ENCODE results near the gene WBP1L.
A peak's percentile ranks its signal among the peaks of the same experiment; 100 is the strongest.
"Not testable (repeated sequence)": the region's sequence is repeated elsewhere in the genome, so short reads cannot be mapped to it uniquely, and the experiment has no call there.

Gene WBP1L

GRCh38 chr10:102757323-102757722 is 13.6 kb downstream of the WBP1L start:
- FAIRE-seq (no peak), DNase-seq (ENCODE audit: insufficient read length, low spot score) (no peak)

GRCh38 chr10:102758240-102758932 is 14.6 kb downstream of the WBP1L start:
- no peak for DNase-seq (ENCODE audit: insufficient read length, low spot score)
- no peak for FAIRE-seq

GRCh38 chr10:102758933-102759262 is 15.2 kb downstream of the WBP1L start:
- not testable (repeated sequence) for FAIRE-seq; DNase-seq (ENCODE audit: insufficient read length, low spot score)

- FAIRE-seq (no peak), DNase-seq (ENCODE audit: insufficient read length, low spot score) (no peak)
Observed at GRCh38 chr10:102759497-102760210, 15.9 kb downstream of the WBP1L start.

GRCh38 chr10:102761981-102762380 is 18.2 kb downstream of the WBP1L start:
- no peak for DNase-seq (ENCODE audit: insufficient read length, low spot score)
- FAIRE-seq = no peak

- FAIRE-seq = no peak
- DNase-seq (ENCODE audit: insufficient read length, low spot score) = no peak
Observed at GRCh38 chr10:102762401-102763015, 18.8 kb downstream of the WBP1L start.

- no peak for DNase-seq (ENCODE audit: insufficient read length, low spot score)
- FAIRE-seq = no peak
Observed at GRCh38 chr10:102763037-102763607, 19.4 kb downstream of the WBP1L start.

- no peak for FAIRE-seq
- DNase-seq (ENCODE audit: insufficient read length, low spot score) = no peak
Observed at GRCh38 chr10:102764470-102765161, 20.9 kb downstream of the WBP1L start.

GRCh38 chr10:102765336-102765735 is 21.6 kb downstream of the WBP1L start:
- no peak for FAIRE-seq
- no peak for DNase-seq (ENCODE audit: insufficient read length, low spot score)

- FAIRE-seq = no peak
- no peak for DNase-seq (ENCODE audit: insufficient read length, low spot score)
Observed at GRCh38 chr10:102767428-102768160, 23.8 kb downstream of the WBP1L start.

- FAIRE-seq (no peak), DNase-seq (ENCODE audit: insufficient read length, low spot score) (no peak)
Observed at GRCh38 chr10:102769375-102770107, 25.8 kb downstream of the WBP1L start.

- no peak for FAIRE-seq
- DNase-seq (ENCODE audit: insufficient read length, low spot score) = no peak
Observed at GRCh38 chr10:102770108-102770482, 26.3 kb downstream of the WBP1L start.

- no peak for FAIRE-seq
- no peak for DNase-seq (ENCODE audit: insufficient read length, low spot score)
Observed at GRCh38 chr10:102770792-102771191, 27.0 kb downstream of the WBP1L start.

GRCh38 chr10:102773320-102773719 is 29.6 kb downstream of the WBP1L start:
- DNase-seq (ENCODE audit: insufficient read length, low spot score) (no peak), FAIRE-seq (no peak)

GRCh38 chr10:102773986-102774385 is 30.2 kb downstream of the WBP1L start:
- DNase-seq (ENCODE audit: insufficient read length, low spot score) (no peak), FAIRE-seq (no peak)

- FAIRE-seq (no peak), DNase-seq (ENCODE audit: insufficient read length, low spot score) (no peak)
Observed at GRCh38 chr10:102775201-102775934, 31.6 kb downstream of the WBP1L start.

- DNase-seq (ENCODE audit: insufficient read length, low spot score) (peak; percentile 86), FAIRE-seq (peak; percentile 76)
Observed at GRCh38 chr10:102775935-102776669, 32.4 kb downstream of the WBP1L start.

- FAIRE-seq (peak; percentile 81), DNase-seq (ENCODE audit: insufficient read length, low spot score) (peak; percentile 92)
Observed at GRCh38 chr10:102776779-102777456, 33.2 kb downstream of the WBP1L start.

Measured in HTR-8/SVneo (cell line).